Head of caudate nucleus (tissue), 42 donors: ENCODE data around the gene NPIPA1.
"Not testable (repeated sequence)": the region's sequence is repeated elsewhere in the genome, so short reads cannot be mapped to it uniquely, and the experiment has no call there.

ENCODE experiments used
- DNase-seq, 42 donors: peaks; one replicate each; pipeline versions ENCODE4 v3.0.0 to v3.0.0-alpha.2; 2020 to 2021; ENCODE audit warnings: mixed read lengths in 7 of 42
- intact Hi-C: fragments of 100-400 bp; cut with DNase I; formaldehyde crosslinking; loops from one replicate; pipeline ENCODE4 v1.15.0; 2022

Gene NPIPA1

GRCh38 chr16:14937143-14937542 is at the start of gene NPIPA1:
Gene NPIPA1 (plus strand): TSS chr16:14937443. CDS start chr16:14937443, 0 bp downstream.
- intact Hi-C loops = not testable (repeated sequence)

DNA sequence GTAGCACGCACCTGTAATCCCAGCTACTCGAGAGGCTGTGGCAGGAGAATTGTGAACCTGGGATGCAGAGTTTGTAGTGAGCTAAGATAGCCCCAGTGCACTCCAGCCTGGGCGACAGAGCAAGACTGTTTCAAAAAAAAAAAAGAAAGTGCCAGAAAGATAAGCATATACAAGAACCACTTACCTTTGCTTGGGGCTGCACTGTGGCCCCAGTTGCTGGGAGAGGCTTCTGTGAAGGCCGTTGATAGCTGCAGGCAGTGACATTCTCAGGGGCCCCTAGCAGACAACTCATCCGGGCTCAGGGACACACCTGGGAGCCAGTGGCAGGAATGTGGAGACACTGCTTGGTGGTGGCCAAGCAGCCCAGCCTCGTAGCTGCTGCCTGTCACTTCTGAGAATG is 45.1 kb upstream of the NPIPA1 start:
- intact Hi-C loops = not testable (repeated sequence)

More at GRCh38 chr16:14937143-14937542, at the start of gene NPIPA1:
- DNase-seq = not testable (repeated sequence)

DNA sequence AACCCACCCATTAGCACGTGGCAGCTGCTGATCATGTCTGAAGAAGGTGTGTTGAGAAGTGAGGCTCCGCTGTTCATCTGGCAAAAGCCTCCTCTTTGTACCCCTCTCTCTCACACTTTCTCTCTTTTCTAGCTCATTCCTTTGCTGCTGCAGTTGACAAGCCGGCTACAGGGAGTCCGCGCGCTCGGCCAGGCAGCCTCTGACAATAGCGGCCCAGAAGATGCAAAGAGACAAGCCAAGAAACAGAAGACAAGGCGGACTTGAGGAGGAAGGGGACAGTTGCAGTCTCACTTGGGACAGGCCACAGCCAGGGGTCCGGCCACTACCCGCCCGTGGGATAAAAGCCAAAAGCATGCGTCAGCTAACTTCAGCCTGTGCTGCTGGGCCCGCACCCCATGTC is 41.9 kb upstream of the NPIPA1 start:
- intact Hi-C loops, DNase-seq: not testable (repeated sequence)

More for the DNA sequence above, 45.1 kb upstream of the NPIPA1 start:
- not testable (repeated sequence) for DNase-seq

GRCh38 chr16:14896023-14896422 is 41.2 kb upstream of the NPIPA1 start:
- DNase-seq, intact Hi-C loops: not testable (repeated sequence)

GRCh38 chr16:14897006-14897664 is 40.1 kb upstream of the NPIPA1 start:
- intact Hi-C loops, DNase-seq: not testable (repeated sequence)

- intact Hi-C loops, DNase-seq: not testable (repeated sequence)
Measured at GRCh38 chr16:14898162-14898561, 39.1 kb upstream of the NPIPA1 start.

- DNase-seq, intact Hi-C loops: not testable (repeated sequence)
Measured at GRCh38 chr16:14903191-14903957, 33.9 kb upstream of the NPIPA1 start.

DNA sequence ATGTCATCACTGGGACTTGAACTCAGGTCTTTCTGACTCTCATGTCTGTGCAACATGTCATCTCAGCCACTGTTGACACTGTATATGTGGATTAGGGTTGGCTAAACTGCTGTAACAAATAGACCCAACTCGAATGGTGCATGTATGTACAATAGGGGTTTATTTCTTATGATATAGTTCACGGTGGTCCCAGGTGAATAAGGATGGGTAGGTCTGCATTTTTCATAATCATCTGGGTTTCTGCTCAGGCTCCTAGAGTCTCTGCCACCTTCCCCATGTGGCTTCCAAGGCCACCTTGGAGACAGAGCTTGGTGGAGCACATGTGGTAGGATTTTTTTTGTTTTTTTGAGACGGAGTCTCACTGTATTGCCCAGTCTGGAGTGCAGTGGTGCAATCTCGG is 27.5 kb upstream of the NPIPA1 start:
- intact Hi-C loops, DNase-seq: not testable (repeated sequence)

- intact Hi-C loops, DNase-seq: not testable (repeated sequence)
Measured at GRCh38 chr16:14910833-14911629, 26.2 kb upstream of the NPIPA1 start.

DNA sequence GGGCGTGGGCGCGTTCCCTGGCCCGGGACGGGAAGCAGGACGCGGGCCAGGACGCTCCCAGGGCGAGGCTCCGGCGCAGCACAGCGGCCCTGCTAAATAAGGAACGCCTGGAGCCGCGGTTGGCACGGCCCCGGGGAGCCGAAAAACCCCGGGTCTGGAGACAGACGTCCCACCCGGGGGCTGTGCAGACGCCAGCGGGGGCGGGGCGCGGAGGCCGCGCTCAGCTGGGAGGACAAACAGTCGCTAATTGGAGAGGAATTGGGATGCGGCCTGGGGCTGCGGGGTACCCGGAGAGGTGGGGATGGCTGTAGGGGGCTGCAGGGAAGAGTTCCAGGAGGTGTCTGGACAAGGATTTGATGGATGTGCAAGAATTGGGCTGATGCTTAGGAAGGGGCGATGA is 25.3 kb upstream of the NPIPA1 start:
- intact Hi-C loops = not testable (repeated sequence)
- peak; percentile 8 to 82 (median 62) for DNase-seq

- intact Hi-C loops = not testable (repeated sequence)
Measured at GRCh38 chr16:14912588-14912987, 24.7 kb upstream of the NPIPA1 start.

DNA sequence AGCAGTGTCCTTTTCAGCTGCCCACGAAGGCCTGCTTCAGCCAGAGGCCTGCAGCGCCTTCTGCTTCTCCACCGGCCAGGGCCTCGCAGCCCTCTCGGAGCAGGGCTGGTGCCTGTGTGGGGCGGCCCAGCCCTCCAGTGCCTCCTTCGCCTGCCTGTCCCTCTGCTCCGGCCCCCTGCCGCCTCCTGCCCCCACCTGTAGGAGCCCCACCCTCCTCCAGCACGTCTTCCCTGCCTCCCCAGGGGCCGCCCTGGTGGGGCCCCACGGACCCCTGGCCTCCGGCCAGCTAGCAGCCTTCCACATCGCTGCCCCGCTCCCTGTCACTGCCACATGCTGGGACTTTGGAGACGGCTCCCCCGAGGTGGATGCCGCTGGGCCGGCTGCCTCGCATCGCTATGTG is 18.7 kb upstream of the NPIPA1 start:
- intact Hi-C loops = not testable (repeated sequence)
- peak in 11 of 42 donors; percentile 14 to 36 (median 23) for DNase-seq

More at GRCh38 chr16:14912588-14912987, 24.7 kb upstream of the NPIPA1 start:
- DNase-seq = not testable (repeated sequence)

- DNase-seq = peak in 6 of 42 donors; percentile 6 to 35 (median 20)
- intact Hi-C loops = not testable (repeated sequence)
Measured at GRCh38 chr16:14919837-14920600, 17.2 kb upstream of the NPIPA1 start.

- intact Hi-C loops = not testable (repeated sequence)
- DNase-seq = peak in 3 of 42 donors; percentile 0 to 22 (median 13)
Measured at GRCh38 chr16:14922285-14922684, 15.0 kb upstream of the NPIPA1 start.

DNA sequence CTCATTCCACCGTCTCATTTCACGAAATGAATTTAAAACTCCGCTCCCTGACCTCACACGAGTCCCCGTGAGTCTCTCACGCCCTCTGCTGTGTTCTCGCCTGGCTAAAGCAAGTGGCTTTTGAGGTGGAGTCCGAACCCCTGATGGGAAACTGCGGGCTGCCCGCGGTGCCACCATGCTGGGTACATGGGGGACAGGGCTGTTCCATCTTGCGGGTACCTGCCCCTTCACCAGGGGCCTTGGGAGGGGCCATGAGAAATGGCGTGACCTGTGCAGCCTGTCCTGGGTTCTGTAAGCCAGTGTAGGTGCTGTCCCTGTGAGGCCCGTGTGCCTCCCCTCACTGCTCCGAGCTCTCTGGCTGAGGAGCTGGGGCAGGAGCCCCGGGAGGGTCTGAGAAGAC is 14.3 kb upstream of the NPIPA1 start:
- intact Hi-C loops = not testable (repeated sequence)
- DNase-seq = peak in 7 of 42 donors; percentile 7 to 34 (median 14)

GRCh38 chr16:14923394-14924088 is 13.7 kb upstream of the NPIPA1 start:
- peak in 7 of 42 donors; percentile 2 to 30 (median 8) for DNase-seq
- intact Hi-C loops = not testable (repeated sequence)

DNA sequence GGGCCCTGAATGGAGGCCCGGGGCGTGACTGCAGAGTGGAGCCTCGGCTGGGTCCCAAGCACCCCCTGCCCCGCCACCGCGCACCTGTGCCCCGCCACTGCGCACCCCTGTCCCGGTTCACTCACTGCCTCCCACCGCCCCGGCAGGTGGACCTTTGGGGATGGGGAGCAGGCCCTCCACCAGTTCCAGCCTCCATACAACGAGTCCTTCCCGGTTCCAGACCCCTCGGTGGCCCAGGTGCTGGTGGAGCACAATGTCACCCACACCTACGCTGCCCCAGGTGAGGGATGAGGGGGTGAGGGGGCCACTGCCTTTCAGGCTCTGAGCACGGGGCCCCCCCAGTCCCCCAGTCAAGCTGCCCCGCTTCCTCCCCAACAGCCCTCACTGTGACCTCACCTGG is 12.9 kb upstream of the NPIPA1 start:
- intact Hi-C loops = not testable (repeated sequence)
- peak in 2 of 42 donors; percentile 1 to 17 for DNase-seq

DNA sequence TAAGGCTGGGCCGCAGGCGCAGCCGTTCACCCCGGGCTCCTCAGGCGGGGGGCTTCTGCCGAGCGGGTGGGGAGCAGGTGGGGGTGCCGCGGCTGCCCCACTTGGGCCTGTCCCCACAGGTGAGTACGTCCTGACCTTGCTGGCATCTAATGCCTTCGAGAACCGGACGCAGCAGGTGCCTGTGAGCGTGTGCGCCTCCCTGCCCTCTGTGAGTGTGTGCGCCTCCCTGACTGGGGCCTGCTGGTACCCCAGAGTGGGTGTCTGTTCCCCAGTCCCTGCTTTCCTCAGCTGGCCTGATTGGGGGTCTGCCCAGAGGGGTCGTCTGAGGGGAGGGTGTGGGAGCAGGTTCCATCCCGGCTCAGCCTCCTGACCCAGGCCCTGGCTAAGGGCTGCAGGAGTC is 12.3 kb upstream of the NPIPA1 start:
- intact Hi-C loops, DNase-seq: not testable (repeated sequence)
